NCI-H2196 treated with DMSO at 0.1 percent for 48 hours (cell line): ENCODE data around the gene BCAS3.
A peak's percentile ranks its signal among the peaks of the same experiment; 100 is the strongest.
"Not testable (repeated sequence)": the region's sequence is repeated elsewhere in the genome, so short reads cannot be mapped to it uniquely, and the experiment has no call there.

Experiments
- DNase-seq: peaks from one replicate; lab custom pipeline; 2025; ENCODE audit not compliant: unreplicated experiment; lab: John Stamatoyannopoulos, UW

Gene BCAS3

DNA sequence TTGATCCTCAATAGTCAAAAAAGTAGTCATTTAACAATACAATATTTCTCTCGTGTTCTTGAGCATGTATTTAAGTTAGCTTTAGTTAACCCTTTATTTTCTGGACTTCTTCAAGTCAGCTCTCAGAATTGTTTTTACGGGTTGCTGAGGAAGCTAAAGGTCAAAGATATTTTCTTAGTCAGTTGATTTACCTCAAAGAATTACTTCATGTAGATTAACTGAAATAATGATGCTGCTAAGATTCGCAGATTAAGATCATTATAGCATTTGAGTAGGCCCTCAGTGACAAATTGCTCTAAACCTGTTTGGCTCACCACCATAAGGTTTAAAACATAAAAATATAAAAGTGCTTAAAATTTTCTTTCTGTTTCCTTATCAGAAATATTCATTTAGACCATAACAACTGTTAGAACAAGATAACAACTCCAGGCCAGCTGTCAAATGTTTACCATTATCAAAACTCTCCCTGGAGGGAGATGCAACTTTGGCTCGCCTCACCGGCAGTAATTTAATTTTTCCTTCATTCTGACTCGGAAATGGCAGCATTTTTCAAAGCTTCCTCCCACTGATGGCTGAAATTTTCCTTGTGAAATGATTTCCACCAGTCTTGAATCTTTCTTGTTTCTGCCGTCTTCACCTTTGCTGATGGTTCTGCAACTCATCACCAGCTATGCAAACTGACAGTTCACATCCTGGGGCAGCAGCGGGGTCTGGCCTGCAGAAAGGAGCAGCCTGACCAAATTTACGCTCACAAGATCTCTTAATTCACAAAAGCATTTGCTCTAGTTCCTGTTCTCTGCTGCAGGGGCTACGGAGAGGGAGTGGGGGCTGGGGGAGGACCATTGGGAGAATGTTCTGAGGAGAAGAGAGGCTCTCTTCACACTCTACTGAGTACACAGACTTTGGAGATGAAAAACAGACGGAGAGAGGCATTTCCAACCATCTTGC, 467.2 kb downstream of the BCAS3 start:
- DNase-seq: no peak

DNA sequence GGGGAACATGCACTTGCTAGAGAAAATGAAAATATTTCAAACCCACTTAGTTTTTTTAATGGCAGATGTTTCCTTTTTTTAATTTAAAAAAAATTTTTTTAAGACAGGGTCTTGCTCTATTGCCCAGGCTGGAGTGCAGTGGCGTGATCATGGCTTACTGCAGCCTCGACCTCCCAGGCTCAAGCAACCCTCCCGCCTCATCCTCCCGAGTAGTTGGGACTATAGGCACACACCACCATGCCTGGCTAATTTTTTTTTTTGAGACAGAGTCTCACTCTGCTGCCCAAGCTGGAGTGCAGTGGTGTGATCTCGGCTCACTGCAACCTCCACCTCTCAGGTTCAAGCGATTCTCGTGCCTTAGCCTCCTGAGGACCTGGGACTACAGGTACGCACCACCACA, 469.2 kb downstream of the BCAS3 start:
- not testable (repeated sequence) for DNase-seq

DNA sequence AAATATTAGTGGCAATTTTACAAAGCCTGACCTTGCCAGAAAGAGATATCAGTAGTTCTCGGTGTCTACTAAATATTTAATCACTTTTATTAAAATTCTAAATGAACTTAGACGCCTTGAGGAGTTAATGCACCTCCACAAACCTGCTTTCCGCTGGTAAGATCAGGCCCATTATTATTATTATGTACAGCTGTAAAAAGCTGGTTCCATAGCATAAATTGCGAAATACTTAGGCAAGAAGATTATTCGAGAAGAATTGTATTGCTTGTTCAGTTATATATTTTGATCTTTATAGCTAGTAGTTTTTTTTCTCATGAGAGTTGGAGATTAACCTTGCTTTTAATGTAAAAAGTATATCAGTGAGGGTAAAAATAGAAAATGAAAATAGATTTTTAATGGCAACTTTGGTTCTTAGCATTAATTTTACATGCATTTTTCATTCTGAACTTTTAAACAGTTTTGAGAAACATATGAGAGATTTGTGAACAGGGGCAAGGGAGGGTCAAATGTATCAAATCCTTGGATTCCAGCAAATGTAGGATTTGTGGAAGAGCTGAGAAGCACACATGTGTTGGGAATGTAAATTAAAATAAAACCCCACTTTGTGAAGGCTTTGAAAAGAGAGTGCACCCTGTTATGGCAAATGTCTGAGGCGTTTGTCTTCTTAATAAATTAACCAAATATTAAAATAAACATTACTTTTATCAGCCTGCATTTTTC, 471.6 kb downstream of the BCAS3 start:
- no peak for DNase-seq

DNA sequence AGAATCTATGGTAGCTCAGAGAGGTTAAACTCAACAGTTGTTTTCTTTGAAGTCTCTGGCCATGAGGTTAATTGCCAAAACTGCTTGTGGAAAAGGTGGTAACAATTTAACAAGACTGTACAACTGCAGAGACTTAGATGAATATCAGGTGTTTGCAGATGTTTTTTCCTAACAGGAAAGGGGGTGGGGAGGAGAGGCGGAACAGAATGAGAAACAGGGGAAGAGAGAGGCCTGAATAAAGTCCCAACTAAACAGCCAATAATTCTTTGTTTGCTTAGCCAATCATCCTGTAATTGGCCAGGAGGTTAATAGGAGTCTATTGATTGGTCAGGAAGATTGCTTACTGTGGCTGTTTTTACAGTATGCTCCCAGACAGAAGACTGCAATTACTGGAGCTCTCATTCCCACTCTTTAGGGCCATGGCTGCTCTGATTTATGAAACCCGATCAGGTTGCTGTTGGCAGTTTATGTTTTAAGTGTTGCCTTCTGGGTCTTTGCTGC, 472.3 kb downstream of the BCAS3 start:
- DNase-seq: peak; percentile 3

DNA sequence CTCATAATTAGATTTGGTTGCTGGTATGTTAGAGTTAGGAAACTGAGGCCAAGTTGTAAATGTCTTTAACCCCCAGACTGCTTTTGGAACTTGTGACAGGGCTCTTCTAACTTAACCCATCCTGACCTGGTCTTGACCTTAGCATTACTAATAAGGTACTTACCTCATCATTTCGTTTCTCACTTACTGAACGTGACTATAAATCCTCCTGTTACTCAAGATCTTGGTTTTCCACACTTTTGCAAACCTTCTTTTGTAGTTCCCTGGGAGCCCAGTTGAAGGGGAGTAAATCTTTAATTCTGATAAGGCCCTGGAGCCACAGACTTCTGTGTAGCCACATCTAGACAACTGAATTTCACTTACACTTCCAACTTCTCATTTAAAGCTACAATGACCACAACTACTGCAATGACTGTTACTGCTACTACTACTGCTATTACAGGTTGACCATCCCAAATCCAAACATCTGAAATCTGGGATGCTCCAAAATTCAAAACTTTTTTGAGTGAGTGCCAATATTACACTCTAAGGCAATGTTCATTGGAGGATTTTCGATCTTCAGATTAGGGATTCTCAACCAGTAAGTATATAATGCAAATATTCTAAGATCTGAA, 473.1 kb downstream of the BCAS3 start:
- no peak for DNase-seq

DNA sequence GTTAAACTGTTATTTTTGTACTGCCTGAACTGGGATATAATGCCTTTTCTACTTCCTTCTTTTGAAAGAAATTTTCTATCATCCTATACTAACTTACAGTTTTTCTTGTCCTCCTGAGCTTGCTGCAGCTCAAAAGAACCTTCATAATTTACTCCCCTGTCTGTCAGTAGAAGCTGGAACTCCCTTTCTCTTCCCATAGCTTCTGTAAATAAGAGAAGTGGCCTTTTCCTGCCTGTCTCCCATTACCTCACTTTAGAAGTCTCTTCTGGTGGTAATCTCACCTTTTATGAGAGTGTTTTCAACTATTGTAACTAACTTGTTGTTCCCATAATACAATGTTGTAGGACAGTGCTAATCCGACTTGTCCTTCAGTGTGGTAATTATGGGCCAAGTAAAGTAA, 475.2 kb downstream of the BCAS3 start:
- no peak for DNase-seq

DNA sequence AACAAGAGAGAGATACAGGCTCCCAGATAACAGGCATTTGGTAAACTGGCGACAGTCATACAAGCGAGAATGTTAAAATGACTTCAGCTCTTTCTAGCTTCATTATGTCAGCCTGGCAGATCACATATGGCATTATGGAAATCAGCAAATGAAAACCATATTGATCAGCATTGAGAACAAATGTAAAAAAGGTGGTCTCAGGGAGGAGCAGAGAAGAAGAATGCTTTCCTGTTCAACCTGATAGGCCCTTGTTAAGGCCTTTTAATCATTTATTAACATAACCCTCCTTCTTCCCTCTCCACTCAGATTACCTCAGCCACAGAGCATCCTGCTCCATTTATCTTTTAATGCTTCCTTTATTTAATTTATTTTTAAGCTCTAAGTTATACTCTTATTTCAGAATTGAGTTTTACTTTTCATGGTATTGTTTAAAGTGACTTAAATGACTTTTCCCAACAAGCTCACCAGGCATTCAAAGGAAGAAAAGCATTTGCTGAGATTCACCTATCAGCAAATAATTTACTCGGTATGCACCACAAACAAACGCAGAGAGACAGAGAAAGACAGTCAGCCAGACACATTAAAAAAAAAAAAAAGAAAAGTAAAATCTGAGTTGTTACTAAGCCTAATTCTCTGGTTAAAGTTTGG, 478.1 kb downstream of the BCAS3 start:
- no peak for DNase-seq

DNA sequence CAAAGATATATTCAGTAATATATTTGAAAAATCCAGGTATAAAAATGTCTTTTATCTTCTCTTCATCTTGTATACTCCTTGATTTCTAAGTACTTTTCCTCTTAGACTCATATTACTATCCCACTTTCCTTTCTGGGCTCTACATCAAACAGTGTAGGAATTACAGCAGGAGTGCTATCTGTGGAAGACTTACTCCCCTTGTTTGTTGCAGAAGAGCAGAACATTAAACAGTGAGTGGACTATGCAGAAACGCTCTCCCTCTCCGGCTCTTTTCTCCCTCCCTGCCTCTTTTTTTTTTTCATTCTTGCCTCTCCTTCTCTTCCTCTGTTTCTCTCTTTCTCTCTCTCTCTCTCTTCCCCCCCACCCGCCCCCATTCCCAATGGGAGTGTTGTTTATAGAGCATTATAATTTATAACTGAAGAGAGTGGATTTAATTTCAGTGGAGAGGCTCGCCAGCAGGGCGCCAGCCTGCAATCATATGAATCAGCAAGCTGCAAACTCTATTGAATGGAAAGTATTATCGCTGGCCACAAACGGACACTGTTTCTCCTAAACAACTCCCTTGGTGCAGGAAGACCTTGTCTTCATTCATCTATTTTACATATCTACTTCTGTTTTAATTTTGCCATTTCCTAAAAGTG, 479.7 kb downstream of the BCAS3 start:
- DNase-seq: peak; percentile 19

DNA sequence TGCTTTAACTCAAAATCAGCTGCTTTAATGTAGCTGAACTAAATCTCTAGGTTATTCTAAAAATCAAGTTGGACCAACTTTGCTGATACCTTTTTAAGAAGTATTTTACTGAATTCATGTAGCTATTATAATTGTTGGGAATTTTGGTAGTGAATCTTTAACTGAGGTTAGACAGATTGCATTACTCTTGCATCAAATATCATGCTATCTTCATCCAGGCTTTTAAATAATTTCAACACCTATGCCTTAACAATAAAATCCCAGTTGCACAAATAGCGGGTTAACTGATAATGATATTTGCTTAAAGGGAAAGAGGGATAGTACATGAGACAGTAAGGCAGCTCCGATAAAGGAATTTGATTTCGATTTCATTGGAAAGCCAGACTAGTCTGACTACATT, 480.7 kb downstream of the BCAS3 start:
- DNase-seq: no peak

DNA sequence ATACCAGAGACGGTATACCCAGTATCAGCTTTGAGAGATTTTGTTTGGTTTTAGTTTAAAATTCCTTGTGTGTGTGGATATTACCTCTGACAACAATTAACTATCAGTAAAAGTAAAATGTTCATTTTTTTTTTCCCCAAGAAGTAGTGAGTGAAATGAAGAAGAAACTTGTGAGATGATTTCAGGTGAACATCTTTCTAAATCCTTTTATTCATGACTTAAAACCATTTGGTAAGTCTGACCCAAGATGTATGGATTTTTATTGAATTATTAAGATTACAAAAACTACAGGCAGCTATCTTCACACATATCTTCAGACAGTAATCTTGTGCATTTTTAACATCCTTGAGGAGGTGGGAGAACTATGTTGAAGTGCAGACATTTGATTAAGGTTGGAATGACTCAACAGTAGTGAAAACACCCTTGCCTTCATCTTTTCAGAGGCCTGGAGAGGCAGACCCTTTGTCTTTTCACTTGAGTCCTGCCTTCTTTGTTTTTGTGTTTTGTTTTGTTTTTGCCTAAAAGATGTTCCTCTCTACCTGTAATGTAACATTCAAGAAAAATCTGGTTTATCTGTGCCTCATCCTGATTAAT, 481.7 kb downstream of the BCAS3 start:
- DNase-seq: no peak

DNA sequence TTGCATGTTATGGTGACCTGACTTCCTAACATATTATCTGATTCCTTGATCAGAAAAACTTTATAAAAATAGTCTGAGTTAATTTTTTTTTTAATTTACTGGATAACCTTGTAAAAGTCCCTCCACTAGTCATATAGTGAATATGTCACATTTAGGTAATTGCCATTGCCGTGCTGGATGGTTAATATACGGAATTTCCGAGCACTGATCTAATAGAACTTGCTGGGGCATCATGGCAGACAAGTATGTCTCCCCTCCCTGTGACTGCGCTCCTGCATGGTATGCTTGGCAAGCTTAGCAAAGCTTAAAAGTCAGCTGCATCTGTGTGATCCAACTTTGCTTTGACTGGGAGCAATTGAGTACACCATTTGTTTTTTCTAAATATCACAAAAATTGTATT, 482.6 kb downstream of the BCAS3 start:
- no peak for DNase-seq

DNA sequence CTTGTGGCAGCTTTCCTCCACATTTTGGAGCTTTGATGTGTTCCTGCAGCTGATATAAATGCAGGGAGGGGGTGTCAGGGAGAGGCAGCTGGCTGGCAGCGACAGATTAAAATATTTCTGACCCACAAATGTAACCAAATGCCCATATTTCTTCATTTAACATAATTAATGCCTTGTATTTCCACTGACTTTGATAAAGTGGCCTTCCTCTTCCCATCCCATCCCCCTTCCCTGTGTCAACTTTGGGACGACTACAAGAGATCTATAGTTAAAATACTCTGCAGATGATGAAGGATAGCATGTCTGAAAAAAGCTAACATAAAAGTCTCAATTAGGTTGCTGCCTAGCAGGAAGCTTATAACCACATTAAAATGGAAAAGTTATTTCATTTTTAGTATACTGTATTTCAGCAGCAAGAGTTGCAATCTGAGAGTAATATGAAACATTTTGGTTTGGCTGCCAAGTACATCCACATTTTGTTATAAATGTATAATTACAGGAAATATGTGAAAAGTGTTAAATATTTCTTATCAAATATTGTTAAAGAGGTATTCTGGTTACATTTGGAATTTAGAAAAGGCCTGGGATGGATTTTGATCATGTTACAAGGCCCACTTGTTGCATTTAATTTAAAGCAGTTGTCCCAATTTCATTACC, 483.3 kb downstream of the BCAS3 start:
- DNase-seq: no peak

DNA sequence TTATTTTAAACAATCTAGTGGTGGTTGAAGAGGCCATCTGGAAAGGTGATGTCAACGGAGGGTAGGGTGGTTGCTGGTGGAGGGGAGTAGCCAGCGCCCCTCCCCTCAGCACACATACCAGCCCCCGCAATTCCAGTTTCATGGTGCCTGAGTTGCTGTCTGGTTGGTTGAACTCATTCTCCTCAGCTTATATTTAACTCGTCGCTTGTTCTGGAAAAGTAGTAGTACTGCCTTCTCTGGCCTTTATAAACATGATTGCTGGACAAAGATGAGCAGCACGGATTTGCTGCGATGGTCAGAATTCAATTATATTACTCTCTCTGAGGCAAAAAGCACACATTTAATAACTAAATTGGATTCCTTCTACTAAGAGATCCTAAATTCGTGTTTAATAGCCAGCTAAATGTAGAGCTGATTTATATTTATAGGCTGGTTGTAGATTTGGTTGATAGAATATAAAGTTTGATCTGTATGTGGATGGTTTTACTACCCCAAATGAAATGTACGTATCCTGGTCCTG, 484.0 kb downstream of the BCAS3 start:
- DNase-seq: no peak

DNA sequence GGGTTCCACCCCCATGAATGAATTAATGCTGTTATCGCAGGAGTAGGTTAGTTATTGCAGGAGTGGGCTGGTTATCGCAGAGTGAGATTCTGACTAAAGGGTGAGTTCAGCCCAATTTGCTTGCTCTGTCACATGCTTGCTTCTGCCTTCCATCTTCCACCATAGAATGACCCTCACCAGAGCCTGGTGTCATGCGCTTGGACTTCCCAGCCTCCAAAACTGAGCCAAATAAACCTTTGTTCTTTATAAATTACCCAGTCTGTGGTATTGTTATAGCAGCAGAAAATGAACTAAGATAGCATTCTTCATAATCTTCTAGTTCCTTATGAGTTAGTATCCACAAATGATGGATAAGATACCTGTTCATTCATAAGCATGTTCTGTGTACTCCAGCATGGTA, 486.9 kb downstream of the BCAS3 start:
- no peak for DNase-seq

DNA sequence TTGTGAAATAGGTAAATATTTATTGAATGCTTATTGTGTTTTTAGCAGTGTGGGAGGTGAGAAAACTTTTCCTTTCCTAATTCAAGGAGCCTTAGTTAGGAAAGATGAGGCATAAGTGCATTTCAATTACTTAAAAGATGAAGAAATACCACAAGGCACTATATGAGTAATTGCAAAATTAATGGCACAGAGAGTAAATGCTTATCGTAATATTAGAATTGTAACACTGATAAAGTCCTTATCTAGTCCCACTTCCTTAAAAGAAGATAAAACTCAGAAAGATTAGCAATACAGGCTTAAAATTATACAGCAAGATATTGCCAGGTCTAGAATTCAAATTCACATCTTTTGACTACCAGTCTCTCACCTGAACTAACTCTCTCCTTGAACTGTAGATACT, 489.4 kb downstream of the BCAS3 start:
- DNase-seq: no peak

DNA sequence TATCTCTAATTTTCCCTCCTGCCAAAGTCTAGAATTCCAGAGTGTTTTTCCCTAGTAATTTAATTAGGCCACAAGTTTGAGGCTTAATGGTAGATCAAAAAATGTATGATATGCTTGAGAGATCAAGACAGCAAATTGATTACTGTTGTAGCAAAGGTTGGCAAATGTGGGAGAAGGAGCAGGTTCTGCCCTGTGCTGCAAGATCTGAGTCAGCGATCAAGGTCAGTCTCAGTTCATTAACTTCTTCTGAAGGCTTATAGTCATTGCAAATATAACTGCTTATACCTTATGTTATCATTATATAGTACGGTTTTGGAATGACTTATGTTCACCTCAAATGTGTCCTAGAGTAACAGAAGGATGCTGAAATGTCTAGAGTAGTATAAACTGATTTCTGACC, 490.9 kb downstream of the BCAS3 start:
- DNase-seq: no peak

DNA sequence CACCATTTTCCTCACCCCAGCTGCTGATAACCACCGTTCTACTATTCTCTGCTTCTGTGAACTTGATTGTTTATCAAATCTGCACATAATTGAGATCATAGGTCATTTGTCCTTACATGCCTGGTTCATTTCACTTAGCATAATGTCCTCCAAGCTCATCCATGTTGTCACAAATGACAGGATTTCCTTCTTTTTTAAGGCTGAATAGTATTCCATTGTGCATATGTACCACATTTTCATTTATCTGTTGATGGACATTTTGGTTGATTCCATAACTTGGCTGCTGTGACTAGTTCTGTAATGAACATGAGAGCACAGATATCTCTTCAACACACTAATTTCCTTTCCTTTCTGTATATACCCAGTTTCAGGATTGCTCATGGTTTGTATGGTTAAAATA, 496.7 kb downstream of the BCAS3 start:
- DNase-seq: no peak

DNA sequence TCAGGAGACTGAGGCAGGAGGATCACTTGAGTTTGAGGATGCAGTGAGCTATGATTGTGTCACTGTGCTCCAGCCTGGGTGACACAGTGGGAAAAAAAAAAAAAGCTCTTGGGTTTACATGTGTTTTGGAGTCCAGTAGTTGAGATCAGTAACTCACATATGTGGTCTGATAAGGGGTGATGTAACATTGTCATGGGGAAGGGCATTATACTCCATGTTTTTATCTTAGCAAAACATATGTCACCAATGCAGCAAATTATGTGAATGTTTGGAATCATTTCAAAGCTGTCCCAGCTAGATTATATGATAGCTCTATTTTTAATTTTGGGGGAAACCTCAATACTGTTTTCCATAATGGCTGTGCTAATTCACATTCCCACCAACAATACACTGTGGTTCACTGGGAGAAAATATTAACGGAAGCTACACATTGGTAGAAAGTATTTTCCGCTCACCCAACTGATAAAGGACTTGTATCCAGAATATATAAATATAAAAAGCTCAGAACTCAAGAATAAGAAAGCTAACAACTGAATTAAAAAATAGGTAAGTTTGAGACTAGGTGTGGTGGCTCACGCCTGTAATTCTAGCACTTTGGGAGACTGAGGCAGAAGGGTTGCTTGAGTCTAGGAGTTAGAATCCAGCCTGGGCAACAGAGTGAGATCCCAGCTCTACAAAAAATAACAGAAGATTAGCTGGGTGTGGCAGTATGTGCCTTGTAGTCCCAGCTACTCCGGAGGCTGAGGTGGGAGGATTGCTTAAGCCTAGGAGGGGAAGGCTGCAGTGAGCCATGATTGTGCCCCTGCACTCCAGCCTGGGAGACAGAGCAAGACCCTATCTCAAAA, 497.9 kb downstream of the BCAS3 start:
- no peak for DNase-seq

DNA sequence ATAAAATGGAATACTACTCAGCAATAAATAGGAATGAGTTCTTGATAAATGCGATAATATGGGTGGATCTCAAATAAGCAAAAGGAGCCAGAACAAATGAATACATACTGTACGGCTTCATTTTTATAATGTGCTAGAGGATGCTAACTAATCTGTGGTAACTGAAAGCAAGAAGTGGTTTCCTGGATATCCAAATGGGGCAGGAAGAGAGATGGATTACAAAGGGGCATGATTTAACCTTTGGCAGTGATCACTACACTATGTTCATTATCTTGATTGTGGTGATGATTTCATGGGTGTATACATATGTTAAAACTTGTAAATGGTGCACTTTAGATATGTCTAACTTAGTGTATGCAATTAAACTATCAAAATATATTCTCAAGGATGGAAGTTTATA, 499.7 kb downstream of the BCAS3 start:
- DNase-seq: no peak
